ENCODE data around the gene NEK8.
"Not testable (repeated sequence)": the region's sequence is repeated elsewhere in the genome, so short reads cannot be mapped to it uniquely, and the experiment has no call there.

Gene NEK8

DNA sequence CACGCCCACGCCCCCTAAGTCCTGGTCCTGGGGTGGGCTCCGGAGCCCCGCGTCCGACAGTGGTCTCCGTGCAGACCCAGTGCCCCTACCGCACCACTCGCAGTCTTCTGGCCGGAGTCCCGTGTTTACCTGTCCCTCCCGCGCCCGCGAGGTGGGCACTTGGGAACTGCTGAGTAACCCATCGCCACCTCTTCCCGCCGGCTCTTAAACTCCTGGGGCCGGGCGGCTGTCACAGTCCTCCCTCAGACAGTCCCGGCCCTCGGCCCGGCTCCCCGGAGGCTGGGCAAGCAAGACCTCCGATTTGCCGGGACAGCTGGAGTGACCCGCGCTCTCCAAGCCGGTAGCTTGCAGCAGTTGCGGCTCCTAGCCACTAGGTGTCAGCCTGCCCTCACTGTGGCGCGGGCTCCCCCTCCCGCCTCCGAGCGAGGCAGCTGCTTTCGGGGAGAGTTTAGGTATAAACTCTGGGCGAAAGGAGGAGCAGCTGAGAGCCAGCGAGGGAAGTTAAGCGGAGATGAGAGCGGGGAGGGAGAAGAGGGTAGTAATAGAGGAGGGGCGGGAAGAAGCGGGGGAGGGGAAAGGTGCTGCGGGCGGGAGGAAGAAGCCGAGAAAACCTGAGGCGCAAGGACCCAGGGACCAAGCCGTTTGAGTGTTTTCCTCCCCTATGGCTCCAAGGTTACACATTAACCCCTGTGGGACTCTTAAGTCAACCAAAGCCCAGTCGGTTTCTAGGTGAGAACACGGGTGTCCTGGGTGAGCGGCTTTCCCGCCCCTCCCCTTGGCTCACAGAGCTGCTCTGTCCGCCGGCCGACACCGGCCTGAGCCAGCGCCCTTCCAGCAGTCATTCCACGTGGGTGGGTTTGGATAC, 1.7 kb upstream of the NEK8 start:
- H3K4me3 ChIP-seq (ENCODE audit: low read depth, low read length) = peak overlapping the region; percentile 83
- TF ChIP-seq, protein P1, sequence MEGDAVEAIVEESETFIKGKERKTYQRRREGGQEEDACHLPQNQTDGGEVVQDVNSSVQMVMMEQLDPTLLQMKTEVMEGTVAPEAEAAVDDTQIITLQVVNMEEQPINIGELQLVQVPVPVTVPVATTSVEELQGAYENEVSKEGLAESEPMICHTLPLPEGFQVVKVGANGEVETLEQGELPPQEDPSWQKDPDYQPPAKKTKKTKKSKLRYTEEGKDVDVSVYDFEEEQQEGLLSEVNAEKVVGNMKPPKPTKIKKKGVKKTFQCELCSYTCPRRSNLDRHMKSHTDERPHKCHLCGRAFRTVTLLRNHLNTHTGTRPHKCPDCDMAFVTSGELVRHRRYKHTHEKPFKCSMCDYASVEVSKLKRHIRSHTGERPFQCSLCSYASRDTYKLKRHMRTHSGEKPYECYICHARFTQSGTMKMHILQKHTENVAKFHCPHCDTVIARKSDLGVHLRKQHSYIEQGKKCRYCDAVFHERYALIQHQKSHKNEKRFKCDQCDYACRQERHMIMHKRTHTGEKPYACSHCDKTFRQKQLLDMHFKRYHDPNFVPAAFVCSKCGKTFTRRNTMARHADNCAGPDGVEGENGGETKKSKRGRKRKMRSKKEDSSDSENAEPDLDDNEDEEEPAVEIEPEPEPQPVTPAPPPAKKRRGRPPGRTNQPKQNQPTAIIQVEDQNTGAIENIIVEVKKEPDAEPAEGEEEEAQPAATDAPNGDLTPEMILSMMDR (IDR thresholded peaks at IDR 0.05; ENCODE audit: borderline replicate concordance, insufficient read depth, low read depth, low read length) = peak; percentile 99

DNA sequence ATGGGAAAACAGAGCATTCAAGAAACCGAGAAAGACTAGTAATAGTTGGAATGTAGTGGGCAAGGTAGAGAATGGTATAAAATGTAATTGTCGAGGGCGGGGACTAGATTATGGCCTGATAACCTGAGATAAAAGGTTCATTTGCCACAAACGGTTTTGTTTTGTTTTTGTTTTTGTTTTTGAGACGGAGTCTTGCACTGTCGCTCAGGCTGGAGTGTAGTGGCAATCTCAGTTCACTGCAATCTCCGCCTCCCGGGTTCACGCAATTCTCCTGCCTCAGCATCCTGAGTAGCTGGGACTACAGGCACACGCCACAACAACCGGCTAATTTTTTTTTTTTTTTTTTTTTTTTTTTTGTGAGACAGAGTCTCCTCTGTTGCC, 1.4 kb downstream of the NEK8 start:
- TF ChIP-seq, protein P1 (IDR thresholded peaks at IDR 0.05; ENCODE audit: borderline replicate concordance, insufficient read depth, low read depth, low read length) = no peak
- no peak overlapping the region for H3K4me3 ChIP-seq (ENCODE audit: low read depth, low read length)

DNA sequence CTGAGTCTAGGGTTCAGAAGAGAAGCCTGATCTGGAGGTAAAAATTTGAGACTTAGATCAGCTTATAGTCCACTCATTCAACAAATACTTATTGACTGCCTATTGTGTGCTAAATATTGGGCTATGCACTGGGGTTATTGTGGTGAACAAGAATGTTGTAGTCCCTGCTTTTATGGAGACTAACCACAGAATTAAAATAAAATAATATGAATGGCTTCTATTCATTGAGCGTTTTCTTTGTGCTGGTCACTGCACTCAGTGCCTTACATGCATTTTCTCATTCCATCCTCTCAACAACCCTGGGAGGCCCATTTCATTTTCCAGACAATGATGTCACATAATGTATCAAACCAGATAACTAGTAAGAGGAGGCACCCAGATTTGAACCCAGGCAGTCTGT, 4.8 kb downstream of the NEK8 start:
- H3K4me3 ChIP-seq (ENCODE audit: low read depth, low read length) = no peak overlapping the region
- TF ChIP-seq, protein P1 (IDR thresholded peaks at IDR 0.05; ENCODE audit: borderline replicate concordance, insufficient read depth, low read depth, low read length) = no peak

DNA sequence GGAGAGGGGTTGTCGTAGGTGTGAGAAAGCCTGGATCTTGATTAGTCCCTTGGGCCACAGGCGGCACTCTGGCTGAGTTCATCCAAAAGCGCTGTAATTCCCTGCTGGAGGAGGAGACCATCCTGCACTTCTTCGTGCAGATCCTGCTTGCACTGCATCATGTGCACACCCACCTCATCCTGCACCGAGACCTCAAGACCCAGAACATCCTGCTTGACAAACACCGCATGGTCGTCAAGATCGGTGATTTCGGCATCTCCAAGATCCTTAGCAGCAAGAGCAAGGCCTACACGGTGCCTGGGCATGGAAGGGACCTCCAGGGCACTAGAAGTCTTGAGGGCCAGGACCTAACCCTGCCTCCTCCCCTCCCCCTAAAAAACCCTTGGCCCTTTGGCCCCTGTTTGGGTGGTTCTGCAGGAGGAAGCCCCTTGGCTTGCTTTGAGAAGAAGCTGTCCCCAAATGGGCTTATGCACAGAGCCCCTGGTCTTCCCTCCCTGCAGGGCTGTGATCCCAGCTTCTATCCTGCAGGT, 6.2 kb downstream of the NEK8 start:
- TF ChIP-seq, protein P1 (IDR thresholded peaks at IDR 0.05; ENCODE audit: borderline replicate concordance, insufficient read depth, low read depth, low read length) = no peak
- no peak overlapping the region for H3K4me3 ChIP-seq (ENCODE audit: low read depth, low read length)

DNA sequence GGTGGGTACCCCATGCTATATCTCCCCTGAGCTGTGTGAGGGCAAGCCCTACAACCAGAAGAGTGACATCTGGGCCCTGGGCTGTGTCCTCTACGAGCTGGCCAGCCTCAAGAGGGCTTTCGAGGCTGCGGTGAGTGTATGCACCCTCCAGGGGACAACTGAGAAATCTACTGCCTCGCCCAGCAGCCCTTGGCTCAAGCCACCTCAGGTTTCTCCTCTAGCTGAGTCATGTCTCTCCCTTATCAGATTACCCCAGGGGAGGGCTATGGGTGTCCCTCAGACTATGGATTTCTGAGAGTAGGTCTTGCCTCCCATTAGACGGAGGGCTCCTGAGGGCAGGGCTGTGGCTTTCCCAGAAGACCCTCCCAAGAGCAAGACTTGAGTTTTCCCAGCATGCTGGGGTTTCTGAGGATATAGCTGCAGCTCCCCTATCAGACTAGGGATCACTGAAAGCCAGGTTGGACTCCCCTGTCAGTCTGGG, 6.7 kb downstream of the NEK8 start:
- TF ChIP-seq, protein P1 (IDR thresholded peaks at IDR 0.05; ENCODE audit: borderline replicate concordance, insufficient read depth, low read depth, low read length) = no peak

DNA sequence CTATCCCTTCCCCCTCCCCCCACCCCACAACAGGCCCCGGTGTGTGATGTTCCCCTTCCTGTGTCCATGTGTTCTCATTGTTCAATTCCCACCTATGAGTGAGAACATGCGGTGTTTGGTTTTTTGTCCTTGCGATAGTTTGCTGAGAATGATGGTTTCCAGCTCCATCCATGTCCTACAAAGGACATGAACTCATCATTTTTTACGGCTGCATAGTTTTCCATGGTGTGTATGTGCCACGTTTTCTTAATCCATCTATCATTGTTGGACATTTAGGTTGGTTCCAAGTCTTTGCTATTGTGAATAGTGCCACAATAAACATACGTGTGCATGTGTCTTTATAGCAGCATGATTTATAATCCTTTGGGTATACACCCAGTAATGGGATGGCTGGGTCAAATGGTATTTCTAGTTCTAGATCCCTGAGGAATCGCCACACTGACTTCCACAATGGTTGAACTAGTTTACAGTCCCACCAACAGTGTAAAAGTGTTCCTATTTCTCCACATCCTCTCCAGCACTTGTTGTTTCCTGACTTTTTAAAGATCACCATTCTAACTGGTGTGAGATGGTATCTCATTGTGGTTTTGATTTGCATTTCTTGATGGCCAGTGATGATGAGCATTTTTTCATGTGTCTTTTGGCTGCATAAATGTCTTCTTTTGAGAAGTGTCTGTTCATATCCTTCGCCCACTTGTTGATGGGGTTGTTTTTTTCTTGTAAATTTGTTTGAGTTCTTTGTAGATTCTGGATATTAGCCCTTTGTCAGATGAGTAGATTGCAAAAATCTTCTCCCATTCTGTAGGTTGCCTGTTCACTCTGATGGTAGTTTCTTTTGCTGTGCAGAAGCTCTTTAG, 7.6 kb downstream of the NEK8 start:
- not testable (repeated sequence) for H3K4me3 ChIP-seq (ENCODE audit: low read depth, low read length)

More for the DNA sequence above, 6.7 kb downstream of the NEK8 start:
- H3K4me3 ChIP-seq (ENCODE audit: low read depth, low read length) = no peak overlapping the region

DNA sequence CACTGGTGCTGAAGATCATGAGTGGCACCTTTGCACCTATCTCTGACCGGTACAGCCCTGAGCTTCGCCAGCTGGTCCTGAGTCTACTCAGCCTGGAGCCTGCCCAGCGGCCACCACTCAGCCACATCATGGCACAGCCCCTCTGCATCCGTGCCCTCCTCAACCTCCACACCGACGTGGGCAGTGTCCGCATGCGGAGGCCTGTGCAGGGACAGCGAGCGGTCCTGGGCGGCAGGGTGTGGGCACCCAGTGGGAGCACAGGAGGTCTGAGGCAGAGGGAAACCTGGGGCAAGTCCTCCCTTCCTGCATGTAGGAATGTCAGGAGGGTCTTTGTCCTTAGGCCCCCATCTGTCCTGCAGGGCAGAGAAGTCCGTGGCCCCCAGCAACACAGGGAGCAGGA, 8.7 kb downstream of the NEK8 start:
- H3K4me3 ChIP-seq (ENCODE audit: low read depth, low read length) = peak overlapping the region; percentile 52
- TF ChIP-seq, protein P1 (IDR thresholded peaks at IDR 0.05; ENCODE audit: borderline replicate concordance, insufficient read depth, low read depth, low read length) = no peak
